Stimulated activated CD4-positive, alpha-beta T cell treated with anti-CD3 and anti-CD28 coated beads, TNF-alpha, amount 100 ng/mL, for 48 hours (primary cell): Measurements from ENCODE around the gene IL22RA2.

ENCODE experiments used
- DNase-seq, 3 donors: peaks; one replicate each; pipeline ENCODE4 v3.0.0-alpha.2; 2020; ENCODE audit warnings: low read depth in 3 of 3

Gene IL22RA2

DNA sequence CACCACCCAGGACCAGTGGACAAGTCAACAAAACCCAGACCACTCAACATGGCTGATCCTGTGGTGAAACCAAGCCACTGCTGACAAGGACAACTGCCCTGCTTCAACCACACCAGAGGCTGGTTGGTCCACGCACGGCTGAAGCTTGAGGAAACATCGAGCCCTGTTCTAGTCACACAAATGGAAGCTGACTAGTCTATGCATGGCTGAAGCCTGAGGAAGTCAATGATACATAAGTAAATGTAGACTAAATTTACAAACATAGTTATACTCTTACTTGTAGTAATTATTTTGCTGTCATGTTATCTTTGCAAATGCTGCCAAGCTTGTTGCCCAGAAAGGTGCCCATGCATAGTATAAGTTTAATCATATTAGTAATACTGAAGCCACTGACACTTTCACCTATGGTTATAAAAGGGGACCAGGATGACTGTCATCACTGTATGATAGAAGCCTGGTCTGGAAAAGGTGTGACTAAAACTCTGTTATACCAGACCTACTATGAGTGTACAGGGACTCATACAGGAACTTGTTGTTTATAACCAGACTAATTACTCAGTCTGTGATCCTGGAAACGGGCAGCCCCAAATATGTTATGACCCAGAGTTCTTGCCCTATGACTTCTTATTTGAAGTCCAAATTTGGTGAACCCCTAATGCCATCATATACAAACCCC is 5.6 kb downstream of the IL22RA2 start:
- peak in 1 of 3 donors; percentile 28 for DNase-seq

DNA sequence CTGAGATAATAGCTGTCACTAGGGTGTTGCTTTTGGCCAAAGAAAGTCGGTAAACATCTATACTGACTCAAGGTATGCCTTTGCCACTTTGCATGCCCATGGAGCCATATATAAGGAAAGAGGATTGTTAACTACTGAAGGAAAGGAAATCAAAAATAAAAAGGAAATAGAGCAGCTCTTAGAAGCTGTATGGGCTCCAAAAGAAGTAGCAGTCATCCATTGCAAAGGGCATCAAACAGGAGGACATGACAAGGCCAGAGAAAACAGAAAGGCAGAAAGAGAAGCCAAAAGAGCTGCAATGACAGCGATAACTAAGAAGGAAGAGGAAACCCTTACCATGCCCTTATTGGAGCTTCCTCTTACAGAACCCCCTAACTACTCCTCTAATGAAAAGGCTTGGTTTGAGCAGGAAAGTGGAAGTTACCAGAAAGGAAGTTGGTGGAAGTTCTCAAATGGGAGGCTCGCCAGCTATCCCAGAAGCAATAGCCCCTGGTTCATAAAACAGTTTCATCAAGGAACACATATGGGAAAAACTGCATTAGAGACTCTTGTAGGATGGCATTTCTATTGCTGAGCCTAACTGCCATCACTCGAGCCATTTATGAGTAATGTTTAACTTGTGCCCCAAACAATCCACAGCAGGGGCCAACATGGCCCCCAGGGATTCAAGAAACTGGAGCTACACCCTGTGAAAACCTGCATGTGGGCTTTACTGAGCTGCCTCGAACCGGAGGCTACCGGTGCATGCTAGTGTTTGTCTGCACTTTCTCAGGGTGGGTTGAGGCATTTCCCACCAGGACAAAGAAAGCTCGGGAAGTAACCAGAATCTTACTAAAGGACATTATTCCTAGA is 7.0 kb downstream of the IL22RA2 start:
- DNase-seq = no peak

DNA sequence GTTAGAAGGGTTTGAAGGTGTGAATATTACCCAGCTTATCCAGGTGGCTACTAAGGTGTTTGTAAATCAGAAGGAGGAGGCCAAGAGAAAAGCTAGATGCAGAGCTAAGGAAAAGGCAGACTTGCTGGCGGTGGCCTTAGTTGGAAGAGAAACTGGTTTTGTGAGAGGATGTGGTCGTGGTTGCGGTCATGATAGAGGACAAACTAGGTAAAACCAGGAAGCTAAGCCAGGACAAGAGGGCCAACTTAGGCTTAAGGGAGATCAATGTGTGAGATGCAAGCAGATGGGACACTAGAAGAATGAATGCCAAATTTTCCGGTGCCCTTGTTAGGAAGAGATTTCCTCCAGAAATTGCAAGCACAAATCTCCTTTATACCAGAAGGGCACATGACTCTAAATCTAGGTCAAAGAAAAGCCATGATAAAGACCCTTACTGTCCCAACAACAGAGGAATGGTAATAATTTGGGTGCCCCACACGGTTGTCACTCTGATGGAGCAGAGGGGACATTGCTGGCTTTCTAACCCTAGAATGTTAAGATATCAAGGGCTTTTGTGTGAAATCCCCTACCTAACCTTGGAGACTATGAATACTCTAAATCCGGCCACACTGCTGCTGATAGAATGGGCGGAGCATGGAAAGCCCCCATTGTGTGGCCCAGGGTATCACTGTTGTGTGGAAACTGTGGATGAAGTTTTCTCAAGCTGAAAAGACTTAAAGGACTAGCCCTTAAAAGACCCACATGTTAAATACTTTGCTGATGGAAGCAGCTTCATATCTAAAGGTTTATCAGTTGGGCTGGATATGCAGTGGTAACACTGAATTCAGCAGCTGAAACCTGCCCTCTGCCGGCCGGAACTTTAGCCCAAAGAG is 7.8 kb downstream of the IL22RA2 start:
- DNase-seq = no peak

DNA sequence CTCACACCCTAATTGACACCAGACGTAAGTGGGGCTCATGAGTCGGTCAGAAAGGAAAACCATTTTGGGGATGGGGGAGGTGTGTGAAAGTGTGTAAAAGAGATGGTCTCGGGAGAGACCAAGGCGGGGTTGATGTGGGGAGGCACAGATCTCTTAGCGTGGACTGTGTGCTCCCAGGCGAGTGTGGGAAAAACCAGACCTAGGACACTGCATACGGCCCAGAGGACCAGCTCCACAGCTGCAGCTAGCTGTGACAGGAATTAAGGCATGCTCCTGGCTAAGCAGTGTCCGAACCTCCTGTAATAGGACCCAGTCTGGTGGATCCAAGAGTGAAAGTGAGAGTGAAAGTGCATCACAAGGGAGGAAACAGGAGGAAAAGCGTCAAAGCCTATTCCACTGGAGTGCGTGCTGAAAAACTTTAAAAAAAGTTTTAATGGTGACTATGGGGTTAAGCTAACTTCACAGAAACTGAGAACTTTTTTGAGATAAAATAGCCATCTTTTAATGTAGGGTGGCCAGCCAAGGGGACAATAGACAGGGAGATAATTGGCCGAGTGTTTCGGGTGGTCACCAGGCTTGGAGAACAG is 9.6 kb downstream of the IL22RA2 start:
- DNase-seq = no peak

DNA sequence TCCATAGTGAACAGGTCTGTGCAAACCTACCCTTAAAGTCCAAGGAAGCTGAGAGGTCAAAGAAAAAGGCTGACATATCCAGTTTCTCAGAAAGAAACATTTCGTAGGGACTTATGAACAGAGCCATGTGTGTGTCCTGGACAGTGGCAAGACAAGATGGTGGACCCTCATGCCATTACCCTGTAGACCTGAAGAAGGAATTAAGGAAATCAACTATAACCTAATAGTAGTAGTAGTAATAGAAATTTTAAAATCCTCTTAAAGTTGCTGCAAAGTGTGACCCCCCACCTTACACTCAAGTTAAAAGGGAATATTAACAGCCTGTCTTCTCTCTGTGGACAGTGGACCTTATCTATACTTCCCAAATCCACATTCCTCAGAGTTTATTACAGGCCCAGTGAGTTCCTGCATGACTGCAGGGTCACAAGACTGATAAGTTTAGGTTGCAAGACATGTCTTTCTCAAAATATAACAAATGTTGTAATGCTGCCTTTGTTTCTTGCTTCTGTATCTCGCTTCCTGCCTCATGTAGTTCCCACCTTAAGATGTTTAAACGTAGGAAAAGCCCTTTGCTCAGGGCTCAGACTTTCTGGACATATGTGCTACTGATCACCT is 10.6 kb downstream of the IL22RA2 start:
- no peak for DNase-seq

DNA sequence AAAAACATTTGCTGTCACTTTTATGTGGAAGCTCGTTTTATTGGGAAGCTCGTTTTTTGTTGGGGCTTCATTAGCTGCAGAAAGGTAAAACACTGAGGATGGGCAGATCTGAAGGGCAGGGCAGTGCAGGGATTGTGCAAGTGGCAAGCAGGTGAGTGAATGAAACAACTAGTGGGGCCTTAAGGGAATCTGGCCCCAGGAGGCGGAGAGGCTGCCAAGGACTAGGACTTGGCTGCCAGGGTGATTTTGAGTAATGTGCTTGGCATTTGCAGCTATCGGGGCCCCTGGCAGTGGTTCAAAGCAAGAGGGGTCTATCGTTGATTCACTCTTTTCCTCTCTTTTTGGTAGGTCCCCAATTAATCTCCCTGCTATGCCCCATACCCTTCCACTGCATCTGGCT is 11.5 kb downstream of the IL22RA2 start:
- no peak for DNase-seq

DNA sequence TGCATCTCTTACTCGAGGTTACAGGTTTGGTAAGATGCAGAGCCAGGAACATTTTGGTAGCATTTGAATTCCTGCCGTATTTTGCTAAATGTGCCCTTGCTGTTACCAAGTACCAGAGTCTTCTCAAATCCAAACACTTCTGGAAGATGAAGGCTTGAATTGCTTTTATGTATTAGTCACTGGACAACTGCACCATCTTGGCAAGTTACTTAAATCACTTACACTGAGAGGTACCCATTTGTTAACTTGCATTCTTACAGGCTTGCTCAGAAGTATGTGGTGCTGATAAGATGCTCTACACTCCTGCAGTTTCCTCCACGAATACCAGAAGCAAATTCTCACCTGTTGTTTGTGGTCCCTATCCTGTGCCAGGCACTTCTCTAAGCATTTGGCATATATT is 12.7 kb downstream of the IL22RA2 start:
- DNase-seq = no peak

DNA sequence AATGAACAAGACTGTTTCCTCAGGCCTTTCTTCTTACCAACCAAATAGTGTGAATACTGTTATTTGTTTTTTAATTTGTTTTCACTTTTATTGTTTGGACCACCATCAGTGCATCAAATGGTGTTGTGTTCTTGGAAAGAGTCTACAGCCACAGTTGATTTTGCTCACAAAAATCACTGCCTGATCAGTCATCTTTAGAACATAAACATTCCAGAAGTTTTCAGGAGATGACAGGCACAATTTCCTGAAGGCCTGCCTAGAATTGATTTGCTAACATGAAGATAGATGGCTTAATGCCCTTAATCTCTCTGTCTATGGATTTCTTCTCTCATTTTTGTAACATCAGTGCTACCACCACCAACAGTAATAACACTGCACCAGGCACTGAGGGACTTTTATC is 13.5 kb downstream of the IL22RA2 start:
- no peak for DNase-seq

DNA sequence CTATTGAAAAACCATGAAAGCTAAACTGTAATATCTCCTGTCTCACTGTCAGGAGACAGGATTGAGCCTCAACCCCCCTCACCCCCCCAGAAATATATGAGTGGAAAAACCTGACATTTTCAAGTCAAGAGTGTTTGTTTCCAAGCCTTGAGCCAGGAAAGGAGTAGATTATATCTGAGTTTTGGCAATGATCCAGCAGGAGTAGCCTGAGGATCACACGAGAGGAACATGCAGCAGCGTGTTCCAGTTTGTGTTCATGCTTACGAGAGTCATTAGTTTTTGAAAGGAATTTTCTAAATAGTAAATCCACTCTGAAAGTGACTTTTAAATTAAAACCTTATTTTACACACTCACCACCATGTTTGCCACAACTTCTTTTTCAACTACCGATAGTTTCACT is 15.8 kb downstream of the IL22RA2 start:
- no peak for DNase-seq

DNA sequence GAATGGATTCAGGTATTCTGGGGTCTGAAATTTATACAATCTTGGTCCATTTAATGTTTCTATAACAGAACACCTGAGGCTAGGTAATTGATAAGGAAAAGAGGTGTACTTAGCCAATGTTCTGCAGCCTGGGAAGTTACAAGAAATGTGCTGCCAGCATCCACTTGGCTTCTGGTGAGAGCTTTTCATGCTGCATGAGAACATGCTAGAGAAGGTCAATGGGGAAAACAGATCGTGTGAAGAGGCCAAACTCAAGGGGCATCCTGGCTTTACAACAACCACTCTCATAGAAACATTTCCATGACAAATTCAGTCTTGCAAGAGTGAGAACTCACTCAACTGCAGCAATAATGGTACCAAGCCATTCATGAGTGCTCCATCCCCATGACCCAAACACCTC is 16.8 kb downstream of the IL22RA2 start:
- no peak for DNase-seq

DNA sequence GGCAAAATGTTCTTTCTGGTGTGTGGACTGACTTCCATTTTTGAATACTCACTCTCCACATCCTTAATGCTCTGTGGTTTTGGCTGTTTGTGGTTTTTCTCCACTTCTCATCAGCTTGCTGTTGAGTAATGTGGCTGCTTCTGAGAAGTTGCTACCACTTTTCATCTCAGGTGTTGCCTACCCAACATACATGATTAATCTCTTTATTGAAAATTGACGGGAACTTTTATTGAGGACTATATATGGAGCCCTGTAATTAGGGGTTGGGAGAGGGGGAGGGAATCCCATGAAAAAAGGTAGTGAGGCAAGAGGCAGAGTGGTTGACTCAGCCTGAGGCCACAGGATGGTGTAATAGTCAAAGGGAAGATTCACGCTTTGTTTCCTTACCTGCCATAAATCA is 17.6 kb downstream of the IL22RA2 start:
- DNase-seq = no peak

DNA sequence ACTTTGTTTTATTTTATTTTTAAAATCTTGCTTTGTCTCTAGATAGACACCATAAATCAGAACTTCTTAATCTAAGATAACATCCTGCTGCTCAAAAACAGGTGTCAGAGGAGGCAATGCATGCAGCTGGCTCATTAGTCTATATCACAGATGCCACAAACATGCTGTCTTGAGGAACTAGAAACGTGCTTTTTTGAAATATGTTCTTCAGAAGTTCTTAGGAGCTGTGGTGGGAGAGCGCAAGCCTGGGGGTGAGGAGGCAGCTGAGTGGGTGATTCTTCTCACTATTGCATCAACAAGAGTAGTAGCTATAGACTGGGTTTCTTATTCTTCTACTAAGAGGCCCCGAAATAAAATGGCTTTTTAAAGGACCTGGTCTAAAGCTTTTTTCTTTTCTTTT is 23.4 kb downstream of the IL22RA2 start:
- DNase-seq = no peak

DNA sequence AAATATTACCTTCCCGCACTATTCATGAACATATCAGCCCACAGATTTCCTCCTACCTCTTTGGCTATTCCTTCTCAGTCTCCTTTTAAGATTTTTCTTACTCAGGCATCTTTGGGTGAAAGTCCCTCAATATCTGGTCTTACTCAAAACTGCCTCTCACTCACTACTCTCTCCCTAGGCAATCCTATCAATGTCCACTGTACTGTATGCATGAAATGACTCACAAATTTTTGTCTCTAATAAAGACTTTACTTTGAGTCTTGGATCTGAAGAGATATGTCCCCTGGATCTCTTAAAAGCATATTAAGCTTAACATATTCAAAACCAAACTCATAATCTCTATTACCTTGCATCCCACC is 24.4 kb downstream of the IL22RA2 start:
- DNase-seq = no peak

DNA sequence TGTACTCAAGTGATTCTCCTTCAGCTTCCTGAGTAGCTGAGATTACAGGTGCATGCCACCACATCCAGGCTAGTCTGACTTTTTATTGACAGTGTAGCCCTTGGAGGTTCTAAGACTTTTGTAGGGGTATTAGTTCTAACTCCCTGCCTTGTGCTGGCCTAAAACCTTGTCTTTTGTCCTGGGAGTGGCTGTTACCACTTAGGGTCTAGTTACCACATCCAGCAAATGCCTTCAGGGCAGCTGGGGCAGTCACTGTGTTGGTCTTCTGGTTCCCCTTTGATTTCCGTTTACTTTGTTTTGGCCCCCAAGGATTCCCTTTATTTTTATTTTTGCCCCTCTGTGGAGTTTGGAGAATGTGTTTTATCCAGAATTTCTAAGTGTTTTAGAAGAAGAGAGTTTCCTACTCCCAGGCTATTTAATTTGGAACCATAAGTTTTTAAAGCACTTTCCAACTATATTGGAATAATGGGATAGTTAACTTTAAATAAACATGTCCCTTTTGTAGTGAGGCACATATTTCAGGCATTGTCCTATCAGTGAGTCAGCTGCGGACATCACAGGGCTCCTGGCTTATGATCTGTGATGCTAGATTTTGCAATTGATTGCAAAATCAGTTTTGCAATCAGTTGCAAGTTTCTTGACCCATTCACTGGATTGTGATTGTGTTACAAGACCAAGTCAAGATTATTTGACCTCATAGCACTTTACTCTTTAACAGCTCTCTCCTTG is 25.0 kb downstream of the IL22RA2 start:
- DNase-seq = no peak

DNA sequence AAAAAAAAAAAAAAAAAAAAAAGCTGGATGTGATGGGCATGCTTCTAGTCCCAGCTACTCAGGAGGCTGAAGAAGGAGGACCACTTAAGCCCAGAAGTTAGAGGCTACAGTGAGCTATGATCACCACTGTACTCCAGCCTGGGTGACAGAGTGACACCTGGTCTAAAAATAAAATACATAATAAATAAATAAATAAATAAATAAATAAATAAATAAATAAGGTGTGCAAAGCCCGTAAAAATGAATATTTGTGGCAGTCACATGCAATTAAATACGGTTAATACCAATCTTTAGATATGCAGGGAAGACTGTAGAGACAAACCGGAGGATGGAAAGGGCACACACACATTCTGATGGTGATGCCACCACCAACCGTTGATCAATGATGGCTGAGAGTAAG is 26.2 kb downstream of the IL22RA2 start:
- DNase-seq = no peak

DNA sequence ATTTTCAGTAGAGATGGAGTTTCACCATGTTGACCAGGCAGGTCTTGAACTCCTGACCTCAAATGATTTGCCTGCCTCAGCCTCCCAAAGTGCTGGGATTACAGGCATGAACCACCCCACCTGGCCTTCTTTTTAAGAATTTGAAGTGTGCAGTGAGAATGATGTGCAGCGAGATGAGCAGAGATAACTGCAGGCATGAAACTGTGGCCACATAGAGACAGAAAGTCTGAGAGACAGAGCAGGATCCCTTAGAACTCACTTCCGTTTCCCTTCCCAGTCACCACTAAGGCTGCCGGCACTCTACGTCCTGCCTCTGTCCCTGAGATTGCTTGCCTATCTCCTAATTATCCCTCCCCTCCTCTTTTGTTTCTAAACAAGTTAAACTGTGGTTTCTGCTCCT is 27.2 kb downstream of the IL22RA2 start:
- no peak for DNase-seq

DNA sequence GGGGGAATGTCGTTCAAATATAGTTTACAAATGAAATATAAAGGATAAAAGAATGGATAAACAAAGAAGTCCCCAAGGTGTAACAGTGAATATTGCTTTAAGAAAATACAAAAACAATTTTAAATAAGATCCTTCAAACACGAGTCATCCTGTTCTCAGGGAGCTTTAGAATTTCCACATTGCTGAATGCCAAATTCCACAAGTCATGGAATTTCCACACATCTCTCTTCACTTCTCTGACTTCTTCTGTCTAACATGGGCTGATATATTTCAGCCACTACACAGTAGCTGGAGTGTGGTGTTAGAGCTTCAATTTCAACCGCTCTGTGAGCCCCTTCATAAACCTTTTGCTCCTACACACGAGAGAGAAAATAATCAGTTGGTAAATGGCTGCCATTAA is 28.0 kb downstream of the IL22RA2 start:
- DNase-seq = no peak

DNA sequence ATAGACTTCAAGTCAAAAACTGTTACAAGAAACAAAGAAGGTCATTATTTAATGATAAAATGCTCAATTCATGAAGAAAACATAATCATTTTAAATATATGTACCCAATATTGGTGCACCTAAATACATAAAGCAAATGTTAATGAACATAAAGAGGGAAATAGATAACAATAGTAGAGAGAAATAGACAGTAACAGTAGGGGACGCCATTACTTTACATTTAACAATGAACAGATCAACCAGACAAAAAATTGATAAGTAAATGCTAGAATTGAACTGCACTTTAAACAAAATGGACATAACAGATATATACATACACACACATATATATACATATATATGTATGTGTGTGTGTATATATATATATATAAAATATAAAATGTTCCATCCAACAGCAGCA is 37.4 kb downstream of the IL22RA2 start:
- no peak for DNase-seq

DNA sequence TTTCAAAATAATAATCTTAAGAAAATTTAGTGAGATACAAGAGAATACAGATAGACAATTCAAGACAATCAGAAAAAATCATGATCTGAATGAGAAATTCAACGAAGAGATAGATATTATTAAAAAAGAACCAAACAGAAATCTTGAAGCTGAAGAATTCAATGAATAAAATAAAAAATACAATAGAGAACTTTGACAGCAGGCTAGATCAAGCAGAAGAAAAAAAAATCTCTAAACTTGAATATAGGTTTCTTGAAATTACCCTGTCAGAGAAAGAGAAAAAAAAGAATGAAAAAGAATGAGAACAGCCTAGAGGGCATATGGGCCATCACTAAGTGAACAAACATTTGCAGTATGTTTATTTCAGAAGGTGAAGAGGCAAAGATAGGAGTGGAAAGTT is 39.0 kb downstream of the IL22RA2 start:
- no peak for DNase-seq

DNA sequence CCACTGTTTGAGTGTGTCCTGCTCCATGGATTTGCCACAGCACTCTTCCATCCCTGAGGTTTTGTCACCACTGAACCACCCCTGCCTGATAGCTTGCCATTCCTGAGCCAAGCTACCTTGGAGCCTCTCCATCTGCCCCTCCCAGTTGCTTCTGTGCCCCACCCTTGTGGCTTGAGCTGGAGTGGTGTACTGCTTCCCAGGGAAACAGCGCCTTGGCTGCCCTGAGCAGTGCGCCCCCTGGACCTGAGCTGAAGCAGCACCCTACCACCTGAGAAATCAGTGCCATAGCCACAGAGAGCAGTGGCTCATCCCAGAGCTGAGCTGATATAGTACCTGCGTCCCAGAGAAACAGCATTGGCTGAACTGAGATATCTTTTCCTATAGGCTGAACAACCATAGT is 40.3 kb downstream of the IL22RA2 start:
- DNase-seq = no peak

DNA sequence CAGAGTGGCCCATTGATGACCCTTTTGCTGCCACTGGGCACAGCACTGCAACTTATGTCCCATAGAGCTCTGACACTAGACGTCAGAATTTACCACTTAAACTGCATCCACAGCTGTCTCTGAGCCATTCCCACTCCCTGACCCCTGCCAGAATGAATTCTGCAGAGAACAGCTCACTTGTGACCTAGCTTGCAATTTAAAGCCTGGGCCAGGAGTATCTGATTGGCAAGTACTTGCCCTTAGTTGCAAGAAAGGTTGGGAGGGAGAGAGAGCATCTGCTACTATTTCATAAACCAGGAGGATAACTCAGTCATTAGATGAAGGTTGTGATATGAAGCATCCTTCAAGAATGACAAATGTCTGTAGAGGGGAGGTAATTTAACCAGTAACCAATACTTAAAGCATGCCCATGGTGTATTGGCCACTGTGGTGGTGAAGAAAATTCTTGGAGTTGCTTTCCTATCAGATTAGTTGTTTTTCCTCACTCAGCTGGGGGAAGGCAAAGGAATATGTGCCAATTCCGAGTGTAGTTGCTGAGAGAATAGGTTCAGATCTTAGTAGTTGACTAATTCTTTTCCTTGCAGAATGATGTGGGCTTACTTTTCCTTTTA is 46.5 kb downstream of the IL22RA2 start:
- no peak for DNase-seq
